Skeletal muscle satellite cell (primary cell): ENCODE data around the gene SART1.

Experiments
- H3K27me3 ChIP-seq: 2 replicates; pipeline ENCODE4 v1.7.0; 2013; ENCODE audit warnings: low read length; ENCODE audit not compliant: control insufficient read depth, insufficient read depth
- H3K36me3 ChIP-seq: 2 replicates; pipeline ENCODE4 v1.7.0; 2013; ENCODE audit warnings: mild to moderate bottlenecking, control low read depth, low read length; ENCODE audit not compliant: insufficient read depth
- H3K4me1 ChIP-seq: 2 replicates; pipeline ENCODE4 v1.7.0; 2013; ENCODE audit warnings: low read length; ENCODE audit not compliant: control insufficient read depth, insufficient read depth
- H3K4me2 ChIP-seq: 2 replicates; pipeline ENCODE4 v1.7.0; 2013; ENCODE audit warnings: mild to moderate bottlenecking, low read length
- H3K4me3 ChIP-seq: 2 replicates; pipeline ENCODE4 v1.7.0; 2013; ENCODE audit warnings: low read length
- H3K9ac ChIP-seq: 2 replicates; pipeline ENCODE4 v1.7.0; 2013; ENCODE audit warnings: mild to moderate bottlenecking, low read depth, low read length, moderate library complexity
- H3K9me3 ChIP-seq: replicated peaks from 2 replicates; pipeline ENCODE4 v1.7.0; 2013; ENCODE audit warnings: mild to moderate bottlenecking, control low read depth, low read length

Gene SART1

GRCh38 chr11:65952052-65952521 is 9.4 kb upstream of the SART1 start:
- H3K4me2 ChIP-seq = no peak overlapping the region
- H3K9me3 ChIP-seq = no peaks in the 10 kb centered on the region
- no peaks in the 10 kb centered on the region for H3K4me1 ChIP-seq
- H3K9ac ChIP-seq = no peak overlapping the region
- H3K36me3 ChIP-seq = no peaks in the 10 kb centered on the region
- no peaks in the 10 kb centered on the region for H3K27me3 ChIP-seq
- no peak overlapping the region for H3K4me3 ChIP-seq

GRCh38 chr11:65953471-65953870 is 8.1 kb upstream of the SART1 start:
- Histone ChIP-seq H3K4me3 (no peak overlapping the region), H3K27me3 (no peaks in the 10 kb centered on the region), H3K4me1 (no peaks in the 10 kb centered on the region), H3K36me3 (no peaks in the 10 kb centered on the region), H3K9me3 (no peaks in the 10 kb centered on the region), H3K9ac (no peak overlapping the region), H3K4me2 (no peak overlapping the region)

GRCh38 chr11:65954771-65955170 is 6.8 kb upstream of the SART1 start:
- no peaks in the 10 kb centered on the region for H3K36me3 ChIP-seq
- H3K9ac ChIP-seq = no peak overlapping the region
- H3K9me3 ChIP-seq = no peaks in the 10 kb centered on the region
- H3K4me1 ChIP-seq = no peaks in the 10 kb centered on the region
- H3K4me3 ChIP-seq = no peak overlapping the region
- H3K4me2 ChIP-seq = no peak overlapping the region
- no peaks in the 10 kb centered on the region for H3K27me3 ChIP-seq

GRCh38 chr11:65958291-65958690 is 3.2 kb upstream of the SART1 start:
- no peak overlapping the region for H3K4me2 ChIP-seq
- H3K9me3 ChIP-seq = no peaks in the 10 kb centered on the region
- H3K9ac ChIP-seq = no peak overlapping the region
- H3K4me3 ChIP-seq = no peak overlapping the region
- H3K27me3 ChIP-seq = no peaks in the 10 kb centered on the region
- H3K36me3 ChIP-seq = no peaks in the 10 kb centered on the region
- peaks cover 10% of the 10 kb centered on the region for H3K4me1 ChIP-seq

GRCh38 chr11:65958774-65959420 is 2.6 kb upstream of the SART1 start:
- Histone ChIP-seq H3K4me1 (peaks cover 13% of the 10 kb centered on the region), H3K9ac (no peak overlapping the region), H3K4me3 (no peak overlapping the region), H3K36me3 (no peaks in the 10 kb centered on the region), H3K4me2 (no peak overlapping the region), H3K27me3 (no peaks in the 10 kb centered on the region), H3K9me3 (no peaks in the 10 kb centered on the region)

GRCh38 chr11:65960824-65961266 is 689 bp upstream of the SART1 start:
- H3K27me3 ChIP-seq = no peaks in the 10 kb centered on the region
- peak overlapping the region; percentile 98 for H3K9ac ChIP-seq
- H3K36me3 ChIP-seq = peaks cover 17% of the 10 kb centered on the region
- H3K4me3 ChIP-seq = peak overlapping the region; percentile 79
- no peaks in the 10 kb centered on the region for H3K9me3 ChIP-seq
- H3K4me1 ChIP-seq = peaks cover 14% of the 10 kb centered on the region
- peak overlapping the region; percentile 87 for H3K4me2 ChIP-seq

- H3K4me2 ChIP-seq = peak overlapping the region; percentile 87
- peaks cover 30% of the 10 kb centered on the region for H3K36me3 ChIP-seq
- H3K4me1 ChIP-seq = peaks cover 14% of the 10 kb centered on the region
- peak overlapping the region; percentile 79 for H3K4me3 ChIP-seq
- H3K27me3 ChIP-seq = no peaks in the 10 kb centered on the region
- H3K9ac ChIP-seq = peak overlapping the region; percentile 98
- H3K9me3 ChIP-seq = no peaks in the 10 kb centered on the region
Observed at GRCh38 chr11:65962141-65962564, 619 bp downstream of the SART1 start.

- H3K4me1 ChIP-seq = peaks cover 14% of the 10 kb centered on the region
- H3K4me3 ChIP-seq = no peak overlapping the region
- no peak overlapping the region for H3K9ac ChIP-seq
- no peak overlapping the region for H3K4me2 ChIP-seq
- no peaks in the 10 kb centered on the region for H3K27me3 ChIP-seq
- no peaks in the 10 kb centered on the region for H3K9me3 ChIP-seq
- H3K36me3 ChIP-seq = peaks cover 49% of the 10 kb centered on the region
Observed at GRCh38 chr11:65964906-65965305, 3.4 kb downstream of the SART1 start.

GRCh38 chr11:65965986-65966762 is 4.6 kb downstream of the SART1 start:
- no peak overlapping the region for H3K4me3 ChIP-seq
- peaks cover 56% of the 10 kb centered on the region for H3K36me3 ChIP-seq
- H3K9me3 ChIP-seq = no peaks in the 10 kb centered on the region
- H3K4me2 ChIP-seq = no peak overlapping the region
- H3K27me3 ChIP-seq = no peaks in the 10 kb centered on the region
- peaks cover 14% of the 10 kb centered on the region for H3K4me1 ChIP-seq
- no peak overlapping the region for H3K9ac ChIP-seq

- Histone ChIP-seq H3K4me2 (no peak overlapping the region), H3K9ac (no peak overlapping the region), H3K4me3 (no peak overlapping the region), H3K9me3 (no peaks in the 10 kb centered on the region), H3K4me1 (peaks cover 12% of the 10 kb centered on the region), H3K36me3 (peaks cover 63% of the 10 kb centered on the region), H3K27me3 (no peaks in the 10 kb centered on the region)
Observed at GRCh38 chr11:65967329-65967934, 5.9 kb downstream of the SART1 start.

- no peak overlapping the region for H3K4me3 ChIP-seq
- H3K4me1 ChIP-seq = peaks cover 7% of the 10 kb centered on the region
- no peak overlapping the region for H3K4me2 ChIP-seq
- no peaks in the 10 kb centered on the region for H3K9me3 ChIP-seq
- H3K9ac ChIP-seq = no peak overlapping the region
- no peaks in the 10 kb centered on the region for H3K27me3 ChIP-seq
- H3K36me3 ChIP-seq = peaks cover 71% of the 10 kb centered on the region
Observed at GRCh38 chr11:65968600-65969482, 7.3 kb downstream of the SART1 start.
